UCSD-AML1 (cell line): ENCODE results near the gene KRTAP15-1.

Experiments used
- DNase-seq: peaks from one replicate; lab custom pipeline; 2025; ENCODE audit not compliant: unreplicated experiment; lab: John Stamatoyannopoulos, UW

The KRTAP15-1 gene, protein sequence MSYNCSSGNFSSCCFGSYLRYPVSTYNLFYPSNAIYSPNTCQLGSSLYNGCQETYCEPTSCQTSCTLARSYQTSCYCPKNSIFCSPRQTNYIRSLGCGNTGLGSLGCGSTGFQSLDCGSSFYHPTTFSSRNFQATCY

DNA sequence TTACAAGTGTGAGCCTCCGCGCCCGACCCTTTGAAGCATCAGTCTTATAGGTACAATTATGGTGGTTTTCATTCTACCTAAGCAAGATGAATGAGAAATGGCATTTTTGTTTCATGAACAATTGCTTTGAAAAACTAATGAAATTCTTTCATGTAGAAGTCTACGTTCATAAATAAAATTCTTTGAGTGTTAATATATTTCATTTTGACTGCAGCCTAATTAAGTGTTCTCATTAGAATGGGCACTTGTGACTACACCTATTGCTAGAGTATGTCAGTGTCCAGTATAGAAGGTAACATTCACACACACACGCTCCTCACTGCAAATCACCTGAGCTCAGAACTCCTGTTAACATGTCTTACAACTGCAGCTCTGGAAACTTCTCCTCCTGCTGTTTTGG lies at the start of gene KRTAP15-1:
Gene KRTAP15-1, plus strand, starts transcription at position 301 of the 400 bp plus-strand sequence. Its CDS starts 53 bp downstream, at position 354.
- DNase-seq = no peak

DNA sequence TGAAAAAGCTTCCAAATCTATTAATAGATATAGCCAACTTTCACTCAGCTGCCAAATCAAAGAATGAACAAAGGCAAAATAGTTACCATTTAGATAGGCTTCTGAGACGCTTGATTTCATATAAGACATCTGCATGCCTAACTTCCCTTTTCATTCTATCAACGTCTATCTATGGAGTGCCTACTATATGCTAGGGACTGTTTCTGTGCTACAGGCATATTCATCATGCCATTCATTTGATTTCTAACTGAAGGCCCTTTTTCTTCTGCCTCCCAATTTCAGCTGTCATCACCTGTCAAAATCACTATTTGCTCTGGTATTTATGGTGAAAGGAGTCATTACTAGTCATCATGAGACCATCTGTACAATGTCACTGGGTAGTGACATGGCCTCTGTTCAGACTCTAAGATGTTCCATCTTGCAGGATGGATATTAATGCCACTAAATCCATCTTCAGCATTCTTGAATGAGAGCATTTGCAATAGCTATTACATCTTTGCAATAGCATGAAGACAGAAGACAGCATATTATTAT lies 48.5 kb upstream of the KRTAP15-1 start:
- DNase-seq = no peak

DNA sequence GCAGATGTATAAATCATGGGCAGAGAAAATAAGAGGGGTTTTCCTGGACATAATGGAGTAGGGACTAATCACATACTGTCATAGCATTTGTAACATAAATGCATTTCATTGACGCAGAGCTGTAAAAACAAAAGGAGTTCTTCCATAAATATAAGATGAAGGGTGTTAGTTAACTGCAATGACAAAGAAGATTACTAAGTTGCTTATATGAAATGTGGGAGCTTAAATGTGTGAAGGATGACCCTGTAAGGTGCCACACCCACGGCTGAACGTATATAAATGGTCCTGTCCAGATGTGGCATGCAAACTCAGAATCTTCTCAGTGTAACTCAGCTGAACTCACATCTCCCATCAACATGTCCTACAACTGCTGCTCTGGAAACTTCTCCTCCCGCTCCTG lies 44.3 kb upstream of the KRTAP15-1 start, which contains the start of gene KRTAP13-1:
Gene KRTAP13-1, plus strand, starts transcription at position 301 of the 400 bp plus-strand sequence. Its CDS starts 56 bp downstream, at position 357.
- DNase-seq = no peak

DNA sequence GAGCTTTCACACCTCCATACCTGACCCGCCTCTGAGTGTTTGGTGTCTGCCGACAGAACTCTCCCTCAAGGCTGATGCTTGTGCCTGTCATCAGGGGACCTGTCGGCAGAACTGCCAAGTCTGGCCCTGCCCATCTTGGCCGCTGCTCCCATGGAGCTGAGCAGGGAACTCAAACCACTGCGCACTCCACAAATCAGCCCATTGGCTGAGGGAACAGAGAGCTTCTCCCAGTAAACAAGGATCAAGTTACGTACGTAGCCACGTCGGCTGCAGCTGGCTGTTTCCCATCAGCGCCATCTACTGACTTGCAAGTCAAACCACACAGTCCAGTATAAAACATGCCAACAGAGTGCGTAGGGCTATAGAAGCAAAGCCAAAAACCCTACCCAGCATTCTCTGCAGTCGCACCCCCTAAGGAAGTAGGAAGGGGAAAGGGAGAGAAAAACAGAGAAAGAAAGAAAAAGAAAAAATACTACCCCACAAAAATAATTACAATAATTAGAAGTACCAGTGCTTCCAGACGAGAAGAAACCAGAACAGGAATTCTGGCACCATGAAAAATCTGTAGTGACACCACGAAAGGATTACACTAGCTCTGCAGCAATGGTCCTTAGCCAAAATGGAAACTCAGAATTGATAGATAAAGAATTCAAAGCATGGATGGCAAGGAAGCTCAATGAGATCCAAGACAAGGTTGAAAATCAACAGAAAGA lies 31.1 kb upstream of the KRTAP15-1 start:
- DNase-seq = peak; percentile 9

DNA sequence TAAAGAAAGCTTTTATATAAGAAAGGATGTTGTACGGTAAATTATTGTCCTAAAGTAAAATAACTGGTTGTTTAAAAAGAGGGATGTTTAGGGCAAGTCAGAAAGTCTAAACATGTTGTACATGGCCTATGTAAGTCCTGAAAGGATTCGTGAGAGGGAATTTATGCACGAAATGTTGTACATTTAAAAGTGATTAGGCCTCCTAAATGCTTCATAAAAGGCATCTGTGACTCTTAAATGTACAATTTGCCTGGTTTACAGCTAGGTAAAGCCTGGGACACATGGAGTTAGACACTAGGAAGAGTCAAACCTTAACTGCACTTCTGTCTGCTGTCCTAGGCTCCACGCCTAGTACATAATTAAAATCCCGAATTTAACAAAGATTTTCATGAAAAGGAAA lies 24.1 kb upstream of the KRTAP15-1 start:
- DNase-seq = no peak

DNA sequence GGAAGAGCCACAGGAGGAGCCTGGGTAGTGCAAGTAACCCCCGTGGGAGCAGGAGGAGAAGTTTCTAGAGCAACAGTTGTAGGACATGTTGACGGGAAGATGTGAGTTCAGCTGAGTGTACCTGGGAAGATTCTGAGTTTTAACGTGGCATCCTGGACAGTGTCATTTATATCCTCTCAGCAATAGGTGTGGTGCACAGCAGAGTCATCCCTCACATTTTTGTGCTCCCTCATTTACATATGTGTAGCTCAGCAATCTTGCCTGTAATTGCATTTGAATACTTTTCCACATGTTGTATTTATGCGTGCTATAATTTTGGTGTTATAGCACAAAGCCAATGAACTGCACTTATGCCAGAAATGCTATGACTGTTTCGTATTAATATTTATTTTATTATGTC lies 14.2 kb upstream of the KRTAP15-1 start, which contains the start of gene KRTAP13-3:
Gene KRTAP13-3, minus strand, starts transcription at position 101 of the 400 bp plus-strand sequence. Its CDS starts 14 bp downstream, at position 87.
- no peak for DNase-seq

DNA sequence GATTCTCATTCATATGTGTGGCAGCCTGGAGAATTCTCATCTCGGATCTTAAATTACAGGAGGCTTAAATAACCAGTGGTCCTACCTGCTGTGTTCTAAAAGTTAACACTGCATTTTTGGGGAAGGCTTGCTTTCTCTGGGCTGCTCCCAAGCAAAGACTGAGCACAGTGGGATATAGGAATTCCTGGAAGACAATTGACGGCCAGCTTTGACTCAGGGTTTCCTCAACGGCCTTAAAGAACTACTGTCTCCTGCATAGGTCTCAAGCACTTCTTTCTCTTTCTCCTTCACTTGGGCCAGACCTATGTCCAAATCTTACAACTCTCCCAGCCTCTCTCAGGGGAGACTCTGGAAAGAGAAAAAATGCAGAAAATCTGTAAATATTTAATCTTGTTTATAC lies 13.3 kb upstream of the KRTAP15-1 start:
- DNase-seq = no peak

DNA sequence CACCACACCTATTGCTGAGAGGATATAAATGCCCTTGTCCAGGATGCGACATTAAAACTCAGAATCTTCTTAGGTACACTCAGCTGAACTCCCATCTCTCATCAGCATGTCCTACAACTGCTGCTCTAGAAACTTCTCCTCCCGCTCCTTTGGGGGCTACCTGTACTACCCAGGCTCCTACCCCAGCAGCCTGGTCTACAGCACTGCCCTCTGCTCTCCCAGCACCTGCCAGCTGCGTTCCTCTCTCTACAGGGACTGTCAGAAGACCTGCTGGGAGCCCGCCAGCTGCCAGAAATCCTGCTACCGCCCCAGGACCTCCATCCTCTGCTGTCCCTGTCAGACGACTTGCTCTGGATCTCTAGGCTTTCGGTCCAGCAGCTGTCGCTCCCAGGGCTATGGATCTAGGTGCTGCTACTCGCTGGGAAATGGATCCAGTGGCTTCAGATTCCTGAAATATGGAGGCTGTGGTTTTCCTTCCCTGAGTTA lies 9.9 kb upstream of the KRTAP15-1 start, which contains the start of gene KRTAP13-4:
Gene KRTAP13-4, plus strand, starts transcription at position 51 of the 486 bp plus-strand sequence. Its CDS starts 56 bp downstream, at position 107.
- no peak for DNase-seq

DNA sequence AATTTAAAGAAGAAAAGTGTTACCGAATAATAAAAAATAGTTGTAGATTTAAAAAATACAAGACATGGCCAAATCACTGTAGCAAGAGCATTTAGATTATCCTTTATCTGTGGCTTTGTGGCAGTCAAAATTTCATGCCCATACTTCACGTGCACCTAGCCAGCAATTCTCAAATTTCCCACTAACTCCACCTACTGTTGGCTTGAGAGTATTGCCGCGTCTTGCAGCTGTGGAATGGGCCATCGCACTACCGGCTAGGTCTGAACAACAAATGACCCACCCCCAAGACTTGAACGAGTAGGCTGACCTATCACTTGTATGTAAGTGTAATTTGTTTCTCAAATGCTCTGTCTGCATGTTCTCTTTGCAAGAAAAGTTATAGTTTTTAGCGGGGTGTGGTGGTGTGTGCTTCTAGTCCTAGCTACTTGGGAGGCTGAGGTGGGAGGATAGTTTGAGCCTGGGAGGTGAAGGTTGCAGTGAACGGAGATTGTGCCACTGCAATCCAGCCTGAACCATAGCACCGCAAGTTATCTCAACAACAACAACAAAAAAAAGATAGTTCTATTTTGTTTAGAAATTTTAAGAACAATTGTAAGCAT lies 5.9 kb upstream of the KRTAP15-1 start:
- peak; percentile 12 for DNase-seq

DNA sequence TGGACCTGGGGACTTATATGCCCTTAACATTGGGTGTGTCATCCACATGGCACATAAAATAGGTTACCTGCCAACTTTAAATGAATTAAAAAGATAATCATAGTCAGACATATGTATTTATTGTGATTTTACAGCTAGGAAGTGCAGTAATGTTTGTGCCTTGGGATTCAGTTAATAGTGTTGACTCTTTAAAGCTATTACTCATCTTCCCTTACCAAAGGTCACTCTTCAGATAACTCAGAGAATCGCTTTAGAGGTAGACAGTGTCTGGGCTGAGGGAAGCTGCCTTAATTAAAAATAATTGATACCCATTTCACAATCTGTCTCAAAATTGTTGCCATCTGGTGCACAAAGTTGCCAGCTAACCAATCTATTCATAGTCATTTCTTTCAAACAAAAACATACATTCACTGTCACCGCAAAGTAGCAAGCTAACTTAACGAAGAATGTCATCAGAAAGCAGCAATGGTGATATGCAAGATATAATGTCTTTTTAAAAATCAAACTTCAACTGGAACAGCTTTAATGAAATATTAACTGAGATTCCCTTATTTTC lies 3.0 kb upstream of the KRTAP15-1 start:
- DNase-seq = no peak

DNA sequence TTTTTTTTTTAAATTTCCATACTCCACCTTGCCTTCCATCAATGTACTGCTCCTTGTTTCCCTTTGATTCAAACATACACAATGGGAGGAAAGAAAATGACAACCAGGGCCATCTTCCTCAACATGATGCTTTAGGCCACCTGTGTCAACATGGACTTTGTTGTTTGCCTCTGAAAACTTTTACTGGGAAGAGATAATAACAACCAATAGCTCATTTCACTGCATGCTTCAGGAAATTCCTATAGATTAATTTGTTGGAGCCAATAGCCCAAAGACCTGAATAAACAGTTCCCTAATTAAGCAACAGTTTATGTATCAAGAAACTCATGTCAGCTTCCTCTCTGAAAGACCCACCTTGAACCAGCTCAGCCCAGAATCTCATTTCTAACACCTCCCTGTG lies 3.2 kb downstream of the KRTAP15-1 start:
- no peak for DNase-seq

DNA sequence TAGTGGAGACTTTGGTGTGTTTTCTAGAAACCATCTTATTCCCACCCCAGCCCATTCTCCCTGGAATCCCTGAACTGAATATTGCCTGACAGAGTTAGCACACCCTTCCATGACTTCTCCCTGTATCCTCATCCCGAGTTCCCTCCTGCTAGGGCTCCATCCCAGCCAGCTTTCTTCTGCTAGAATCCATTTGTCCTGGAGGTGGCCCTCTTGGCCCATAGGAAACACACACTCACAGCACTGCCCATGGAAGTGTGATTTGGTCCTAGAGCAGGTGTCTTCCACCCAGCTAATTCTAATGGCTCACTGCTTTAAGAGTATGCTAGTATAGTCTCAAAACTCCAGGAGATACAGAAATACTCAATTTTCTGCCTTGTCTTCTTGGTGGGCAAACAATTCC lies 4.1 kb downstream of the KRTAP15-1 start:
- DNase-seq = no peak

DNA sequence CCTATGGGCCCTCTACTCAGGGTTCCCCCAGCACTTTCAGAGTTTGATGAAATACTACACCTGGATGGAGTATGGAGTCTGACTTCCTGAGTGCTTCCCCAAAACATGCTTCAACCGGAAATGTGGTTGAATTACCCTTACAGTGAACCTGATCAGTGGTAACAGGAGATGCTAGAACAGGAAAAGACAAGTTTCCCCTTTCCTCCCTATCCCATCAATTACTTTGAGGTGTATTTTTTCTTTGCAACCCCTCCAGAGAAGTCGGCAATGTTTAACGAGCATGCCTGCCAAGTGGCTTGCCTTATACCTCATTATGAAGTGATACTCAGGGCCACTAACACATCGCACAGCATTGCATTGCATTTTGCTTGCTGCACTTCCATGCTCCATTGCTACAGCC lies 7.0 kb downstream of the KRTAP15-1 start:
- no peak for DNase-seq

DNA sequence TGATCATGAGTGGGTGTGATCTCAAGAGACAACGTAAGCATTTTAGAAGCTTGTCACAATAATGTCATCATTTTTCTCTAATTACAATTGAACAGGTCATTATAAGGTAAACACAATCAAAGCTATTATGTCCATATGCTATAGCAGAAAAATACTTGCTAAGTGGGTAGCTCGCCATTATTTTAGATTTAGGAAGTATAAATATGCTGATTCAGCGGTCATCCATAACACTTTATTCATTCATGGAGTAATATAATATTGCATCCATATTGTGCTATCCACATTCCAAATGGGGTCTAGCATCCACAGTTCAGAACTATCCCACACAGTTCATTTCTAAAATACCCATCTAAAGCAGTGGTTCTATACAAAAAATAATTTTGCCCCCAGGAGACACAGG lies 8.4 kb downstream of the KRTAP15-1 start:
- no peak for DNase-seq

DNA sequence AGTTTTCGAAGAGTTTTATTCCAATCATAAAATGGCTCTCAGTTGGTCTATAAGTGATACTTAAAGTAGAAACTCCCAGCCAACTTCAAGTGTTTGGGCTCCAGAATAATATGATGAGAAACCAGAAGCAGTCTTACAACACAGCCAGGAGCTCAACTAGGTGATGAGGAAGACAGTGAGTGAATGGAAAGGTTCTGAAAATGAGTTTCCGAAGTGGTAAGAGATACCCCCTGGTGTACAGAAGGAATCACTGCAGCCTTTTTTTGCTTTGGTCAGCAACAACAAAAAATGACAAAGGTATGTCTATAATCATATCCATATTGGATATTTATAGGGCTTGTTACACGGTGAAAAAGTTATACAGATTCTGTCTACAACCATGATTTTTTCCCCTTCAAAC lies 23.6 kb downstream of the KRTAP15-1 start:
- no peak for DNase-seq

DNA sequence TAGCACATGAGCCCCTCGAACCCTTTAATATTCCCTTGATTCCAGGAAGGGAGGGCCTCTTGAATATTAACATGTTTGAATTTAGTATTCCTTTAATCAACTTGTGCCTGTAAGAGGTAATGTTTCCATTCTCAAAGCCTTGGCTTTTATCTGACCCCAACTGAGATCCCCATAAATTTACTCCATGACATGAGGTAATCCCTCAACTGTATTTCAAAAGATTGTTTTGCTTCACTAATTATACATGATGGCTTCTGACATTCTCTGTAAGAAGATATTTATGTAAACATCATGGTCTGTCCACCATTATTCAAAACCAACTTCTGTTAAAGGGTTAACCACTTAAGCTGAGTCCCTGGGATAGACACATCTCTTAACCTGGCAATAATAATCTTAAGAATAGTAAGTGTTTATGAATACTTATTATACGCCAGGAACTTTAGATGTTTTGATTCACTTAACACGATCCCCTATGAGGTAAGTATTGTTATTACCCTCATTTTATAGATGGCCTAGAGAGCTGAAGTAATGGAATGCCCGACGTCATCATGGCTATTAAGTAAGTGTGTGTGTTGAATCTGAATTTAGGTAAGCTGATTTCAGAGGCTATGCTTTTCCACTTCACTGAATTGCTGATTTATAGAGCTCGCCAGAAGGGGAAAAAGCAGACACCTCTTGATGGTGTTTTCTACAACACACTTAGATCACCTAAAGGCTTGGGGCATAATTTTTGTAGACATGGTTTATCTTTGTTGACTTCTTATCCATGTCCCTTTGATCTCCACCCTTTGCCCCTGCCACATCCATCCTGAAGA lies 29.0 kb downstream of the KRTAP15-1 start:
- DNase-seq = no peak

DNA sequence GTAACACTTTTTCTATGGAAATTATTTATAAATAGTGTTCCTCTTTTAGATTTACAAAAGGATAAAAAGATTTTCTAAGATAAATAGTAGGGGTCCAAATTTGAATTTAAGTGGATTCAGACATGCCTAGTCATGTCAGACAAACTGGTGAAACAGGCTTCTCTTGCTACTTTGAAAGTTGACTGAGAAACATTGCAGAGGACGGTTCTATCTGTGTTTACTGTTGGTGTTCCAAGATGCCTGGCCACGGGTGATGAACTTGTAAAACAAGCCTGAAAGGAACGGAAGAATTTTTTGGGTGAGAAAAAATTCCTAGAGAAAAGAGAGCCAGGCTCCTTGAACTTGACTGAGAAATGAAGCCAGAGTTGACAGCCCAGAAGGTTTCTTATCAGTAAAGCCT lies 37.9 kb downstream of the KRTAP15-1 start:
- DNase-seq = no peak

DNA sequence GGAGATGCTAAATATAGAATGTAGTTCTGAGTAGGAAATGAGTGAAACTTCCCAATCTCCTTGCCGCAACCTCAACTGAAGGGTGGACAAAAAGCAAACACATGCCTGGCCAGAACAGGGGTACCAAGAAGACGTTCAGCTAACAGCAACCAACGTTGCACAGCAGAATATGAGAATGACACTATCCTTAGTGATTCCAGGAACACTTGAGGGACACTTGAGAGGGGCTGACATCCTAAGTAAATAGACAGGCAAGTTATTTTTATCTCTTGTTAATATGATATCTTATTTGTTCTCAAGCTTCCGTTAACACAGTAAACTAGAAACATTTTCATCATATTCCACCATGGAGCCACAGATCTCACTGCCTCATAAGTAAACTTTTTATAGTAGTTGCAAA lies 39.2 kb downstream of the KRTAP15-1 start:
- DNase-seq = no peak

DNA sequence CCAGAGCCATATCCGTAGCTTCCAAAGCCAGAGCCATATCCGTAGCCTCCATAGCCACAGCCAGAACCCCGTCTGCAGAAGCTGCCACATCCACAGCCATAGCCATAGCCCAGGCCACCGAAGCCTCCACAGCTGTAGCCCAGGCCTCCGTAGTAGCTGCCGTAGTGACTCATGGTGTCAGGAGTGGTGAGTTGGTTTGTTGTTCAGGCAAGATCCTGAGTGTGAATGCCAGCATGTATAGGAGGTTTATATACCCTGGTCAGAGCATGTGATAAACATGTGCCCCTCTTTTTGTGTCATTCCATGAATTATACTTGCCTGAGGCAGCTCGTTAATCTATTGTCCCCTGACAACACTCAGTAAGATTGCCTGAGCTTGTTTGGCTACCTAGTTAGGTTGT lies 40.1 kb downstream of the KRTAP15-1 start, which contains the start of gene KRTAP19-1:
Gene KRTAP19-1, minus strand, starts transcription at position 223 of the 400 bp plus-strand sequence. Its CDS starts 50 bp downstream, at position 173.
- no peak for DNase-seq

DNA sequence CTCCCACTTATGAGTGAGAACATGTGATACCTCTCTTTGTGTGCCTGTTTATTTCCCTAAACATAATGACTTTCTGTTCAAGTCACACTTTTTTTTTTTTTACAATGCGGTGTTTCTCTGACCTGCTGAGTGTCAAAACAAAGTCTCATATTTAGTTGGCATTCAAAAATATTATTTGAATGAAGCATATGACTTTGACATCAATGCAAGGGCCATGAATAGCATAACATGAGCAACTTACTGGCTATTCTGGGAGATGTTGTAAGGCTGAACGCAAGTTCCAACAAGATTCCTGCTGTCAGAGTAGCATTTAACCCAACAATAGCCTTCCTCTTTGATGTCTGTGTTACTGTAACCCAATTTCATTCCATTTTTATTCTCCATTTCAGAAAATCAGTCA lies 42.1 kb downstream of the KRTAP15-1 start:
- DNase-seq = no peak
